DMS114 treated with DMSO at 0.1 percent for 48 hours (cell line): ENCODE data around the gene EPS8L2.

Source experiments
- DNase-seq: peaks from one replicate; lab custom pipeline; 2025; ENCODE audit not compliant: unreplicated experiment; lab: John Stamatoyannopoulos, UW

EPS8L2 gene

GRCh38 chr11:705646-706438 is at the start of gene EPS8L2:
EPS8L2 (plus strand) TSS chr11:706231; CDS start chr11:709408, 3,177 bp downstream.
- DNase-seq, result no peak

- DNase-seq, result no peak
These were observed 49.6 kb upstream of the EPS8L2 start for GRCh38 chr11:656426-656825.

- no peak for DNase-seq
These were observed 49.2 kb upstream of the EPS8L2 start for GRCh38 chr11:656866-657265.

- DNase-seq, result no peak
These were observed 48.3 kb upstream of the EPS8L2 start for GRCh38 chr11:657691-658126.

- DNase-seq, result no peak
These were observed 46.4 kb upstream of the EPS8L2 start for GRCh38 chr11:659532-660085.

GRCh38 chr11:660281-660680 is 45.8 kb upstream of the EPS8L2 start:
- no peak for DNase-seq

GRCh38 chr11:660681-661444 is 45.2 kb upstream of the EPS8L2 start:
- no peak for DNase-seq

- no peak for DNase-seq
These were observed 43.2 kb upstream of the EPS8L2 start for GRCh38 chr11:662689-663274.

GRCh38 chr11:665062-665703 is 40.8 kb upstream of the EPS8L2 start:
- DNase-seq, result no peak

- DNase-seq, result no peak
These were observed 40.2 kb upstream of the EPS8L2 start for GRCh38 chr11:665704-666281.

GRCh38 chr11:673866-674265 is 32.2 kb upstream of the EPS8L2 start:
- no peak for DNase-seq

- DNase-seq, result no peak
These were observed 31.6 kb upstream of the EPS8L2 start for GRCh38 chr11:674406-674805.

GRCh38 chr11:678297-678696 is 27.7 kb upstream of the EPS8L2 start:
- DNase-seq, result no peak

GRCh38 chr11:679271-680207 is 26.5 kb upstream of the EPS8L2 start:
- DNase-seq, result no peak

GRCh38 chr11:680476-680875 is 25.6 kb upstream of the EPS8L2 start:
- DNase-seq, result no peak

GRCh38 chr11:680970-681369 is 25.1 kb upstream of the EPS8L2 start:
- no peak for DNase-seq

- no peak for DNase-seq
These were observed 19.4 kb upstream of the EPS8L2 start for GRCh38 chr11:686451-687243.

GRCh38 chr11:687751-688150 is 18.3 kb upstream of the EPS8L2 start:
- DNase-seq, result no peak

GRCh38 chr11:688681-689080 is 17.4 kb upstream of the EPS8L2 start:
- DNase-seq, result no peak
